CD4-positive, alpha-beta T cell (primary cell): Measurements from ENCODE around the gene ASH1L. TPM values are rescaled to one million over a fixed set of nuclear protein-coding genes. Genes with fewer than 3 reads are reported as not detected.

Experiments used
- ATAC-seq: fragments of 200-7000 bp; cut with Tn5 transposase; one replicate; pipeline ENCODE4 v1.10.0; 2022; ENCODE audit warnings: mild to moderate bottlenecking; ENCODE audit not compliant: poor library complexity
- CTCF ChIA-PET: fragments of 350-600 bp; sonication (Branson Sonifier 250); formaldehyde crosslinking; loops from one replicate; lab custom pipeline; 2021; ENCODE audit warnings: antibody characterized with exemption, inconsistent platforms; lab: Charles Lee
- POLR2A ChIA-PET: fragments of 350-600 bp; sonication (Branson Sonifier 250); formaldehyde crosslinking; loops from one replicate; lab custom pipeline; 2021; ENCODE audit warnings: antibody characterized with exemption, inconsistent platforms; lab: Charles Lee
- DNase-seq, 14 experiments: peaks; one replicate each; pipeline ENCODE4 v3.0.0-alpha.2; 2013 to 2020; ENCODE audit warnings: mixed read lengths in 2 of 14
- H3K27ac ChIP-seq, 2 donors: one replicate each; pipeline versions ENCODE4 v1.5.1 to v1.7.0; 2013; ENCODE audit warnings: low read length in 2 of 2, low read depth in 1 of 2, mild to moderate bottlenecking in 1 of 2
- H3K27me3 ChIP-seq, 2 experiments: 1 replicate in 1 of 2; 2 replicates in 1 of 2; pipeline versions ENCODE4 v1.6.1 to v1.7.0; 2013; ENCODE audit warnings: low read length in 2 of 2, control low read depth in 1 of 2, mild to moderate bottlenecking in 1 of 2, moderate library complexity in 1 of 2; ENCODE audit not compliant: insufficient read depth in 2 of 2, control insufficient read depth in 1 of 2
- H3K36me3 ChIP-seq: one replicate; pipeline ENCODE4 v1.6.1; 2013; ENCODE audit warnings: low read length, control low read depth; ENCODE audit not compliant: insufficient read depth
- H3K4me1 ChIP-seq: one replicate; pipeline ENCODE4 v1.6.1; 2013; ENCODE audit warnings: low read length, control low read depth; ENCODE audit not compliant: insufficient read depth
- H3K4me3 ChIP-seq: one replicate; pipeline ENCODE4 v1.5.1; 2013; ENCODE audit warnings: mild to moderate bottlenecking, low read length, moderate library complexity
- H3K9me3 ChIP-seq, 2 experiments: 1 replicate in 1 of 2; 2 replicates in 1 of 2; pipeline versions ENCODE4 v1.6.1 to v1.7.0; 2013; ENCODE audit warnings: low read length in 2 of 2, mild to moderate bottlenecking in 2 of 2, control low read depth in 1 of 2, moderate library complexity in 1 of 2; ENCODE audit not compliant: control insufficient read depth in 1 of 2, insufficient read depth in 1 of 2
- H3K27ac Mint-ChIP-seq: one replicate; pipeline ENCODE4 v1.8.0; 2020; ENCODE audit warnings: mixed read lengths
- H3K27me3 Mint-ChIP-seq: one replicate; pipeline ENCODE4 v1.8.0; 2021; ENCODE audit warnings: mixed read lengths
- H3K36me3 Mint-ChIP-seq: one replicate; pipeline ENCODE4 v1.8.0; 2021; ENCODE audit warnings: low read depth, mixed read lengths
- H3K4me1 Mint-ChIP-seq: one replicate; pipeline ENCODE4 v1.8.0; 2021; ENCODE audit warnings: low read depth, mixed read lengths
- H3K4me3 Mint-ChIP-seq: one replicate; pipeline ENCODE4 v1.8.0; 2020; ENCODE audit warnings: mild to moderate bottlenecking, mixed read lengths
- H3K9me3 Mint-ChIP-seq: one replicate; pipeline ENCODE4 v1.8.0; 2020; ENCODE audit warnings: mixed read lengths
- intact Hi-C, 2 experiments: fragments of 100-400 bp; cut with DNase I in 1 of 2; cut with micrococcal nuclease in 1 of 2; formaldehyde crosslinking; loops; one replicate each; pipeline versions ENCODE4 v1.15.1 to v1.9.0; 2023 to 2025; cut with DNase I, micrococcal nuclease
- microRNA-seq: library from miRNA; unstranded; fragments of <30 nt; microRNA quantifications from one replicate; pipeline ENCODE4 v1.2.0, GENCODE V29; 2021; ENCODE audit warnings: borderline microRNAs expressed, borderline replicate concordance
- total RNA-seq, 174 experiments: library from RNA in 2 of 174; stranded (reverse) in 2 of 174; gene quantifications; one replicate each; pipeline ENCODE4 v1.2.3 and lab custom pipeline; 2021 to 2026
- TF ChIP-seq, protein P1 (sequence below): fragments of 200-600 bp; IDR thresholded peaks from one replicate; pipeline ENCODE4 v1.8.0; 2022; ENCODE audit warnings: antibody characterized with exemption, mild to moderate bottlenecking

The ASH1L gene
- total RNA-seq, 2 experiments from 2014 or later = 71.0 to 72.8 TPM

DNA sequence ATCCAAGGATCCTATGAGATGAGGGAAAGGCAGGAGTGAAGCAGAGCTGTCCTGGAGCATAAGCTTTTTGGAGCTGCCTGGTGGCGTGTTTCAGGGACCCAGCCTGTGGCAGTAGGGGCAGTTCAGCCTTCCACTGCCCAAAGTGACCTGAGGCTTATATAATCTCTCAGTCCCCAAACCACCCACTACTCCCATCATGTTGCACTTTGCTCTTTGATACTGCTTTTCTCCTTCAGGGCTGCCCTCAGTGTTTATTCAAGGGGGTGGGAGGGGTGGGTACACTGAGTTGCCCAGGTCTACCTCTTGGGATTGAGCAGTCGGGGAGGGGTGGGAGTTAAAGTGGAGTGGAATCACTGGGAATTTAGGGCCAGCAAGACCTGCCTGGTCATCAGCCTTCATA lies 276.1 kb downstream of the ASH1L start:
- no peak overlapping the region for H3K27ac Mint-ChIP-seq
- no peak for DNase-seq
- ChIA-PET CTCF (no interaction called here), POLR2A (no interaction called here)
- H3K4me3 Mint-ChIP-seq = no peak overlapping the region
- no peaks in the 10 kb centered on the region for H3K4me1 Mint-ChIP-seq
- ATAC-seq = no peak
- Histone ChIP-seq H3K4me1 (no peaks in the 10 kb centered on the region), H3K36me3 (no peaks in the 10 kb centered on the region), H3K27ac (no peak overlapping the region), H3K9me3 (no peaks in the 10 kb centered on the region), H3K4me3 (no peak overlapping the region), H3K27me3 (no peaks in the 10 kb centered on the region)
- H3K36me3 Mint-ChIP-seq = no peaks in the 10 kb centered on the region
- intact Hi-C loops = no loop called here
- H3K27me3 Mint-ChIP-seq = no peaks in the 10 kb centered on the region
- no peaks in the 10 kb centered on the region for H3K9me3 Mint-ChIP-seq
- TF ChIP-seq, protein P1, sequence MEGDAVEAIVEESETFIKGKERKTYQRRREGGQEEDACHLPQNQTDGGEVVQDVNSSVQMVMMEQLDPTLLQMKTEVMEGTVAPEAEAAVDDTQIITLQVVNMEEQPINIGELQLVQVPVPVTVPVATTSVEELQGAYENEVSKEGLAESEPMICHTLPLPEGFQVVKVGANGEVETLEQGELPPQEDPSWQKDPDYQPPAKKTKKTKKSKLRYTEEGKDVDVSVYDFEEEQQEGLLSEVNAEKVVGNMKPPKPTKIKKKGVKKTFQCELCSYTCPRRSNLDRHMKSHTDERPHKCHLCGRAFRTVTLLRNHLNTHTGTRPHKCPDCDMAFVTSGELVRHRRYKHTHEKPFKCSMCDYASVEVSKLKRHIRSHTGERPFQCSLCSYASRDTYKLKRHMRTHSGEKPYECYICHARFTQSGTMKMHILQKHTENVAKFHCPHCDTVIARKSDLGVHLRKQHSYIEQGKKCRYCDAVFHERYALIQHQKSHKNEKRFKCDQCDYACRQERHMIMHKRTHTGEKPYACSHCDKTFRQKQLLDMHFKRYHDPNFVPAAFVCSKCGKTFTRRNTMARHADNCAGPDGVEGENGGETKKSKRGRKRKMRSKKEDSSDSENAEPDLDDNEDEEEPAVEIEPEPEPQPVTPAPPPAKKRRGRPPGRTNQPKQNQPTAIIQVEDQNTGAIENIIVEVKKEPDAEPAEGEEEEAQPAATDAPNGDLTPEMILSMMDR = no peak

GRCh38 chr1:155285631-155286044 lies 277.0 kb downstream of the ASH1L start:
- Mint-ChIP-seq H3K4me3 (no peak overlapping the region), H3K27me3 (no peaks in the 10 kb centered on the region), H3K4me1 (no peaks in the 10 kb centered on the region), H3K27ac (no peak overlapping the region), H3K9me3 (no peaks in the 10 kb centered on the region), H3K36me3 (no peaks in the 10 kb centered on the region)
- Histone ChIP-seq H3K9me3 (no peaks in the 10 kb centered on the region), H3K4me3 (no peak overlapping the region), H3K27ac (no peak overlapping the region), H3K4me1 (no peaks in the 10 kb centered on the region), H3K27me3 (no peaks in the 10 kb centered on the region), H3K36me3 (no peaks in the 10 kb centered on the region)
- CTCF ChIA-PET = no interaction called here
- no peak for ATAC-seq
- intact Hi-C loops = no loop called here
- TF ChIP-seq, protein P1 = no peak
- POLR2A ChIA-PET = no interaction called here
- DNase-seq = no peak

Small RNAs within 50 kb of the gene (microRNA-seq; reads per million reads assigned to microRNA genes)
- not detected for gene MIR555

Other genes starting within 250 kb of the ASH1L start
- gene RUSC1, start 241.9 kb downstream of the ASH1L start, total RNA-seq = 10 to 100 TPM; 10.7 to 11.8 TPM
- 10 to 100 TPM; 65.9 to 69.6 TPM for gene MSTO1, start 47.4 kb upstream of the ASH1L start, total RNA-seq
- gene YY1AP1, start 126.0 kb upstream of the ASH1L start, total RNA-seq = 10 to 100 TPM; 71.1 to 81.2 TPM
- 100 to 1,000 TPM; 105 to 106 TPM for gene DAP3, start 126.3 kb upstream of the ASH1L start, total RNA-seq